Muscle layer of colon (tissue), 2 donors: ENCODE results near the gene POU6F2.
"Not testable (repeated sequence)": the region's sequence is repeated elsewhere in the genome, so short reads cannot be mapped to it uniquely, and the experiment has no call there.

ENCODE experiments used
- H3K27ac ChIP-seq: one replicate; pipeline ENCODE4 v1.7.0; 2013; ENCODE audit warnings: low read depth, mild to moderate bottlenecking, low read length, moderate library complexity
- H3K27me3 ChIP-seq, 2 donors: one replicate each; pipeline ENCODE4 v1.7.0; 2013; ENCODE audit warnings: low read length in 2 of 2, mild to moderate bottlenecking in 2 of 2; ENCODE audit not compliant: insufficient read depth in 2 of 2, control insufficient read depth in 1 of 2
- H3K36me3 ChIP-seq: one replicate; pipeline ENCODE4 v1.7.0; 2013; ENCODE audit warnings: mild to moderate bottlenecking, low read length; ENCODE audit not compliant: insufficient read depth
- H3K4me1 ChIP-seq: one replicate; pipeline ENCODE4 v1.7.0; 2013; ENCODE audit warnings: mild to moderate bottlenecking, low read length; ENCODE audit not compliant: insufficient read depth
- H3K4me3 ChIP-seq, 2 donors: one replicate each; pipeline ENCODE4 v1.7.0; 2013; ENCODE audit warnings: low read length in 2 of 2, low read depth in 1 of 2, mild to moderate bottlenecking in 1 of 2, moderate library complexity in 1 of 2
- H3K9ac ChIP-seq: one replicate; pipeline ENCODE4 v1.7.0; 2013; ENCODE audit warnings: low read length
- H3K9me3 ChIP-seq: one replicate; pipeline ENCODE4 v1.7.0; 2013; ENCODE audit warnings: mild to moderate bottlenecking, low read length
- donor health status: abdominal sarcoma.
- donor health status: Adenocarcinoma of cecum.

Gene POU6F2

GRCh38 chr7:39365751-39366295 lies 388.1 kb downstream of the POU6F2 start:
- H3K9ac ChIP-seq = no peak overlapping the region
- H3K9me3 ChIP-seq = no peaks in the 10 kb centered on the region
- no peak overlapping the region for H3K4me3 ChIP-seq
- no peaks in the 10 kb centered on the region for H3K4me1 ChIP-seq
- H3K27ac ChIP-seq = no peak overlapping the region
- H3K27me3 ChIP-seq = no peaks in the 10 kb centered on the region
- no peaks in the 10 kb centered on the region for H3K36me3 ChIP-seq

- no peaks in the 10 kb centered on the region for H3K36me3 ChIP-seq
- no peak overlapping the region for H3K27ac ChIP-seq
- H3K27me3 ChIP-seq = no peaks in the 10 kb centered on the region
- no peaks in the 10 kb centered on the region for H3K4me1 ChIP-seq
- no peaks in the 10 kb centered on the region for H3K9me3 ChIP-seq
- no peak overlapping the region for H3K9ac ChIP-seq
- H3K4me3 ChIP-seq = no peak overlapping the region
These were observed 389.7 kb downstream of the POU6F2 start for GRCh38 chr7:39367451-39367850.

GRCh38 chr7:39367943-39368342 lies 390.2 kb downstream of the POU6F2 start:
- Histone ChIP-seq H3K4me3 (no peak overlapping the region), H3K9ac (no peak overlapping the region), H3K36me3 (no peaks in the 10 kb centered on the region), H3K27me3 (no peaks in the 10 kb centered on the region), H3K27ac (no peak overlapping the region), H3K4me1 (no peaks in the 10 kb centered on the region), H3K9me3 (no peaks in the 10 kb centered on the region)

DNA sequence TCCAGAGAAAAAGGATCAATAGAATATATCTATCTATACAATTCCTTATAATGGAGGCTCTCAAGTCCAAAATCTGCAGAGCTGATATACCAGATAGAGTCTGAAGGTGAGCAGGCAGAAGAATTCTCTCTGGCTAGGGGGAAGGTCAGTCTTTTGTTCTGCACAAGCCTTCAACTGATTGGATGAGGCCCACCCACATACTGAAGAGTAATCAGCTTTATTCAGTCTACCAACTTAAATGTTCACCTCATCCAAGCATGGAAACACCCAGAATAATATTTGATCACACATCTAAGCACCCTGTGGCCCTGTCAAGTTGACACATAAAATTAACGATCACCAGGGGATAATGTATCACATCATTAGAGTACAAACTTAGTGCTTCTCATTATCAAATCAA lies 394.7 kb downstream of the POU6F2 start:
- no peak overlapping the region for H3K27ac ChIP-seq

GRCh38 chr7:39374436-39375040 lies 396.8 kb downstream of the POU6F2 start:
- Histone ChIP-seq H3K4me1 (no peaks in the 10 kb centered on the region), H3K27ac (no peak overlapping the region), H3K9ac (no peak overlapping the region)

More for the DNA sequence above, 394.7 kb downstream of the POU6F2 start:
- H3K27me3 ChIP-seq = no peaks in the 10 kb centered on the region
- H3K9me3 ChIP-seq = no peaks in the 10 kb centered on the region
- H3K4me1 ChIP-seq = no peaks in the 10 kb centered on the region
- H3K4me3 ChIP-seq = no peak overlapping the region
- no peaks in the 10 kb centered on the region for H3K36me3 ChIP-seq
- no peak overlapping the region for H3K9ac ChIP-seq

GRCh38 chr7:39375047-39375873 lies 397.6 kb downstream of the POU6F2 start:
- no peaks in the 10 kb centered on the region for H3K4me1 ChIP-seq
- H3K27me3 ChIP-seq = no peaks in the 10 kb centered on the region
- H3K9ac ChIP-seq = no peak overlapping the region
- H3K27ac ChIP-seq = no peak overlapping the region
- no peaks in the 10 kb centered on the region for H3K36me3 ChIP-seq
- H3K4me3 ChIP-seq = no peak overlapping the region
- H3K9me3 ChIP-seq = no peaks in the 10 kb centered on the region

More at GRCh38 chr7:39374436-39375040, 396.8 kb downstream of the POU6F2 start:
- H3K4me3 ChIP-seq = no peak overlapping the region
- H3K27me3 ChIP-seq = no peaks in the 10 kb centered on the region
- H3K9me3 ChIP-seq = no peaks in the 10 kb centered on the region
- H3K36me3 ChIP-seq = no peaks in the 10 kb centered on the region

DNA sequence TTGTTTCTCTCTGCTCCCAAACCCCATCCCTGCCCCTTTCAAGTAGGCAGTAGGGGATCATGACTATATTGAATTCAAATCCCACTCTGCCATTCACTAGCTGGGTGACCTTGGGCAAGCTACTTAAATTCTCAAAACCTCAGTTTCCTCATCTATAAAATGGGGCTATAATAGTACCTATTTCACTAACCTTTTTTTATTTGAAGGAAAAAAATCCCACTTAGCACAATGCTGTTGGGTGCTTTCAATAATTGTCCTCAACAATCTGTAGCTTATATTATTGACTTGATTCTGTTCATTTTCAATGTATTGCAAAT lies 398.1 kb downstream of the POU6F2 start:
- no peaks in the 10 kb centered on the region for H3K27me3 ChIP-seq
- no peaks in the 10 kb centered on the region for H3K9me3 ChIP-seq
- H3K36me3 ChIP-seq = no peaks in the 10 kb centered on the region
- no peak overlapping the region for H3K27ac ChIP-seq
- H3K9ac ChIP-seq = no peak overlapping the region
- no peaks in the 10 kb centered on the region for H3K4me1 ChIP-seq
- no peak overlapping the region for H3K4me3 ChIP-seq

DNA sequence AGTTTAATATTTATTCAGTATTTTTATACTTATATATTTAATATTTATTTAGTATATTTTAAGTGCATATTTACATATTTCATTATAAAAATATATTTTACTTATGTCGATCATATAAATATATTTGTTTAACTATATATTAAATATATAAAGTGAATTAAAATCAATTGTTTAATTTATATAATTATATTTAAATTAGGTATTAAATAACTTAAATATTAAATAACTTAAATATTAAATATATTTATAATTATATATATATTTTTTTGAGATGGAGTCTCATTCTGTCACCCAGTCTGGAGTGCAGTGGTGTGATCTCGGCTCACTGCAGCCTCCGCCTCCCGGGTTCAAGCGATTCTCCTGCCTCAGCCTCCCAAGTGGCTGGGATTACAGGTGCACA lies 399.2 kb downstream of the POU6F2 start:
- H3K9me3 ChIP-seq, H3K27ac ChIP-seq, H3K36me3 ChIP-seq, H3K27me3 ChIP-seq, H3K4me1 ChIP-seq, H3K9ac ChIP-seq, H3K4me3 ChIP-seq: not testable (repeated sequence)

- H3K27ac ChIP-seq = no peak overlapping the region
- no peak overlapping the region for H3K9ac ChIP-seq
- H3K4me1 ChIP-seq = no peaks in the 10 kb centered on the region
- H3K27me3 ChIP-seq = no peaks in the 10 kb centered on the region
- H3K4me3 ChIP-seq = no peak overlapping the region
- no peaks in the 10 kb centered on the region for H3K36me3 ChIP-seq
- H3K9me3 ChIP-seq = no peaks in the 10 kb centered on the region
These were observed 401.7 kb downstream of the POU6F2 start for GRCh38 chr7:39379416-39379815.

GRCh38 chr7:39383136-39383535 lies 405.4 kb downstream of the POU6F2 start:
- Histone ChIP-seq H3K9me3 (no peaks in the 10 kb centered on the region), H3K36me3 (no peaks in the 10 kb centered on the region), H3K9ac (no peak overlapping the region), H3K4me1 (no peaks in the 10 kb centered on the region), H3K4me3 (no peak overlapping the region), H3K27me3 (no peaks in the 10 kb centered on the region), H3K27ac (no peak overlapping the region)

DNA sequence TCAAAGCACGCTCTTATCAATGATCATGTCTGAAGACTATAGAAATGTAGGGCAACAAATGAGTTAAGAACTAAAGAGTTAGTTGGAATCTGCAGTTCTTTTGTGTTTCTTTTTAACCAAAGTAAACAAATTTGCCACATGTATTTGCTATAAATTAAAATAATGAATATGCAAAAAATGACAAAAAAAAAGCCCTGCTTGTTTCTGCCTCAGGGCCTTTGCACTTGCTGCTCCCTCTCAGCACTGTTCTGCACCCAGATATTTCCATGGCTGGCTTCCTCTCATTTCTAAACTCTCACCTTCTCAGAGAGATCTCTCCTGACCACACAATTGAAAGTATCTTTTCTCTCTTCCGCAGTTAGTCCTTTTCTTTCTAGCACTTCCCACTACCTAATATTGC lies 406.7 kb downstream of the POU6F2 start:
- no peaks in the 10 kb centered on the region for H3K27me3 ChIP-seq
- H3K9me3 ChIP-seq = no peaks in the 10 kb centered on the region
- no peak overlapping the region for H3K27ac ChIP-seq
- H3K4me1 ChIP-seq = no peaks in the 10 kb centered on the region
- H3K9ac ChIP-seq = no peak overlapping the region
- H3K4me3 ChIP-seq = no peak overlapping the region
- no peaks in the 10 kb centered on the region for H3K36me3 ChIP-seq

- H3K27ac ChIP-seq = no peak overlapping the region
- no peaks in the 10 kb centered on the region for H3K9me3 ChIP-seq
- H3K9ac ChIP-seq = no peak overlapping the region
- H3K4me3 ChIP-seq = no peak overlapping the region
- no peaks in the 10 kb centered on the region for H3K4me1 ChIP-seq
- H3K36me3 ChIP-seq = no peaks in the 10 kb centered on the region
- no peaks in the 10 kb centered on the region for H3K27me3 ChIP-seq
These were observed 409.0 kb downstream of the POU6F2 start for GRCh38 chr7:39386718-39387117.
